Middle frontal gyrus (tissue), 1 donor: Measurements from ENCODE around the gene ZNF765.
A peak's percentile ranks its signal among the peaks of the same experiment; 100 is the strongest.
"Not testable (repeated sequence)": the region's sequence is repeated elsewhere in the genome, so short reads cannot be mapped to it uniquely, and the experiment has no call there.

Experiments
- DNase-seq: peaks from one replicate; pipeline ENCODE4 v3.0.0-alpha.2; 2015; ENCODE audit warnings: low spot score; ENCODE audit errors: extremely low spot score

The ZNF765 gene

GRCh38 chr19:53394974-53395839 lies at the start of gene ZNF765:
TSS of gene ZNF765 (plus strand) at chr19:53395149. CDS start at chr19:53398016, 2,867 bp downstream.
- DNase-seq: peak; percentile 61

- no peak for DNase-seq
Measured at GRCh38 chr19:53355739-53356138, 39.2 kb upstream of the ZNF765 start.

GRCh38 chr19:53357821-53358581 lies 36.9 kb upstream of the ZNF765 start:
- no peak for DNase-seq

GRCh38 chr19:53360056-53360455 lies 34.9 kb upstream of the ZNF765 start:
- DNase-seq: not testable (repeated sequence)

GRCh38 chr19:53365134-53365898 lies 29.6 kb upstream of the ZNF765 start, which contains the start of gene ZNF525:
TSS of gene ZNF525 (plus strand) at chr19:53365705. CDS start at chr19:53372282, 6,577 bp downstream.
- DNase-seq: peak; percentile 64

- no peak for DNase-seq
Measured at GRCh38 chr19:53365899-53366493, 29.0 kb upstream of the ZNF765 start.

GRCh38 chr19:53372196-53372595 lies 22.8 kb upstream of the ZNF765 start:
- DNase-seq: no peak

GRCh38 chr19:53374288-53374687 lies 20.7 kb upstream of the ZNF765 start:
- no peak for DNase-seq

GRCh38 chr19:53374743-53375142 lies 20.2 kb upstream of the ZNF765 start:
- DNase-seq: no peak

GRCh38 chr19:53381376-53381775 lies 13.6 kb upstream of the ZNF765 start:
- DNase-seq: no peak

GRCh38 chr19:53388168-53388567 lies 6.8 kb upstream of the ZNF765 start:
- DNase-seq: no peak

- no peak for DNase-seq
Measured at GRCh38 chr19:53388904-53389303, 6.0 kb upstream of the ZNF765 start.

- DNase-seq: no peak
Measured at GRCh38 chr19:53389571-53389970, 5.4 kb upstream of the ZNF765 start.

- no peak for DNase-seq
Measured at GRCh38 chr19:53389978-53390377, 5.0 kb upstream of the ZNF765 start.

GRCh38 chr19:53394522-53394973 lies 401 bp upstream of the ZNF765 start:
- no peak for DNase-seq

- DNase-seq: not testable (repeated sequence)
Measured at GRCh38 chr19:53395840-53396524, 1.0 kb downstream of the ZNF765 start.

GRCh38 chr19:53396525-53396868 lies 1.5 kb downstream of the ZNF765 start:
- DNase-seq: no peak

- DNase-seq: not testable (repeated sequence)
Measured at GRCh38 chr19:53397918-53398317, 3.0 kb downstream of the ZNF765 start.

- DNase-seq: no peak
Measured at GRCh38 chr19:53409505-53410204, 14.7 kb downstream of the ZNF765 start.
